Keratinocyte (primary cell): ENCODE measurements around the gene TNNI3. TPM values are rescaled to one million over a fixed set of nuclear protein-coding genes. Genes with fewer than 3 reads are reported as not detected.

Experiments used
- DNase-seq: peaks from one replicate; pipeline ENCODE4 v3.0.0-alpha.2; 2011; ENCODE audit warnings: low read depth, missing footprints, low spot score
- FAIRE-seq: peaks from 2 replicates; lab custom pipeline; 2011; peaks lifted over from hg19 to GRCh38; lab: Jason Lieb, UNC
- H2AFZ ChIP-seq: 2 replicates; pipeline ENCODE4 v1.6.0; 2012; ENCODE audit warnings: low read length, control low read depth, inconsistent platforms; ENCODE audit not compliant: control insufficient read depth
- H3K27ac ChIP-seq: 2 replicates; pipeline ENCODE4 v1.5.1; 2011; ENCODE audit warnings: low read length; ENCODE audit not compliant: control insufficient read depth, insufficient read depth
- H3K27me3 ChIP-seq: 3 replicates; pipeline ENCODE4 v1.6.0; 2011; ENCODE audit warnings: low read length; ENCODE audit not compliant: control insufficient read depth, insufficient read depth; ENCODE audit errors: extremely low read depth
- H3K36me3 ChIP-seq, 2 experiments: 2 replicates in 1 of 2; 3 replicates in 1 of 2; pipeline ENCODE4 v1.5.1; 2011; ENCODE audit warnings: low read length in 2 of 2, mild to moderate bottlenecking in 1 of 2; ENCODE audit not compliant: control insufficient read depth in 2 of 2, insufficient read depth in 2 of 2; ENCODE audit errors: extremely low read depth in 1 of 2
- H3K4me1 ChIP-seq: 3 replicates; pipeline ENCODE4 v1.5.1; 2011; ENCODE audit warnings: low read length; ENCODE audit not compliant: control insufficient read depth, insufficient read depth; ENCODE audit errors: extremely low read depth
- H3K4me2 ChIP-seq: 3 replicates; pipeline ENCODE4 v1.6.0; 2011; ENCODE audit warnings: low read depth, low read length; ENCODE audit not compliant: control insufficient read depth, insufficient read depth; ENCODE audit errors: extremely low read depth
- H3K4me3 ChIP-seq, 3 experiments: fragments of 200-600 bp in 1 of 3; sonication (generic) in 1 of 3; 2 replicates in 2 of 3; 3 replicates in 1 of 3; pipeline ENCODE4 v1.5.1; 2011 to 2016; ENCODE audit warnings: low read length in 3 of 3, mild to moderate bottlenecking in 3 of 3, control low read depth in 2 of 3, inconsistent platforms in 1 of 3, low read depth in 1 of 3, mixed read lengths in 1 of 3, mixed run types in 1 of 3, moderate library complexity in 1 of 3; ENCODE audit not compliant: control insufficient read depth in 2 of 3, insufficient read depth in 2 of 3; ENCODE audit errors: extremely low read depth in 1 of 3
- H3K79me2 ChIP-seq: 2 replicates; pipeline ENCODE4 v1.6.0; 2012; ENCODE audit warnings: low read length; ENCODE audit not compliant: control insufficient read depth, insufficient read depth
- H3K9ac ChIP-seq: 3 replicates; pipeline ENCODE4 v1.6.0; 2011; ENCODE audit warnings: low read length; ENCODE audit not compliant: control insufficient read depth, insufficient read depth; ENCODE audit errors: extremely low read depth
- H3K9me1 ChIP-seq: 3 replicates; pipeline ENCODE4 v1.6.0; 2011; ENCODE audit warnings: low read length; ENCODE audit not compliant: control insufficient read depth, insufficient read depth; ENCODE audit errors: extremely low read depth
- H3K9me3 ChIP-seq: 2 replicates; pipeline ENCODE4 v1.5.1; 2012; ENCODE audit warnings: low read depth, low read length; ENCODE audit not compliant: control insufficient read depth
- H4K20me1 ChIP-seq: 3 replicates; pipeline ENCODE4 v1.6.0; 2011; ENCODE audit warnings: low read length; ENCODE audit not compliant: control insufficient read depth, insufficient read depth; ENCODE audit errors: extremely low read depth
- EZH2 ChIP-seq: IDR thresholded peaks from one replicate; pipeline ENCODE4 v1.6.1; 2012; ENCODE audit warnings: inconsistent platforms, mild to moderate bottlenecking, low read length, moderate library complexity
- dilution Hi-C: fragments of 300-500 bp; cut with MboI; formaldehyde crosslinking; loops from one replicate; pipeline ENCODE4 v1.7.0; 2020; ENCODE audit warnings: low sequenced_read_pairs; ENCODE audit not compliant: extremely low pct_ligation_motif_present
- polyA plus RNA-seq, 5 experiments: library from polyadenylated mRNA; depleted of rRNA in 3 of 5; stranded (reverse) in 3 of 5; stranded (forward) in 1 of 5; unstranded in 1 of 5; fragments of >200 nt; gene quantifications; 1 replicate in 1 of 5; 2 replicates in 3 of 5; 3 replicates in 1 of 5; pipeline versions ENCODE4 v1.2.1 to v1.2.3, GENCODE V29; 2011 to 2012; ENCODE audit warnings: missing spikeins in 2 of 5, low read depth in 1 of 5, low replicate concordance in 1 of 5
- TF ChIP-seq, protein P1 (sequence below), 3 experiments: IDR thresholded peaks in 1 of 3; conservative IDR thresholded peaks in 1 of 3; optimal IDR thresholded peaks in 1 of 3; 2 replicates in 2 of 3; 3 replicates in 1 of 3; pipeline versions ENCODE3 to v1.5.1; 2011; ENCODE audit warnings: low read length in 3 of 3, mild to moderate bottlenecking in 3 of 3, moderate library complexity in 2 of 3, control low read depth in 1 of 3, inconsistent platforms in 1 of 3; ENCODE audit not compliant: insufficient read depth in 2 of 3; ENCODE audit errors: extremely low read depth in 1 of 3

TNNI3 gene
- polyA plus RNA-seq, 1 donor (not counting 4 experiments of a cell fraction or from before 2014, with no cell fraction given): 4.1 TPM

DNA sequence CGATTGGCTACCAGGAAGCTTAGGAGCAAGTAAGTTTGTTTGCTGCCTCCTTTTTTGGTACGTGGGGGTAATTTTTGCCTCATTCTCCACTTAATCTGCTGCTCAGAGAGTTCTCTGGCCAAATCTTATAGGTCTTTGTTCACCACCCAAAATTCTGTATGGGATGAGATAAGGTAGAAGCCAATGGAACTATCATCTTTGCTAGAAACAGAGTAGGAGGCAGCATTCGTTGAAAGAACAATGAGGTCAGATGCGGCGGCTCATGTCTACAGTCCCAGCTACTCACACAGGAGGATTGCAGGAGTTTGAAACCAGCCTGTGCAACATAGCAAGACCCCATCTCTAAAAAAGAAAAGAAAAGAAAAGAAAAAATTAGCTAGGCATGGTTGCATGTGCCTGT, 13.9 kb upstream of the TNNI3 start:
- Histone ChIP-seq H4K20me1 (no peaks in the 10 kb centered on the region), H3K9me3 (no peaks in the 10 kb centered on the region), H3K4me1 (peaks cover 10% of the 10 kb centered on the region), H3K4me2 (no peak overlapping the region), H3K9me1 (no peaks in the 10 kb centered on the region), H3K79me2 (no peaks in the 10 kb centered on the region), H3K27me3 (no peaks in the 10 kb centered on the region), H3K9ac (no peak overlapping the region), H2AFZ (no peak overlapping the region), H3K36me3 (peaks cover 0 to 2% of the 10 kb centered on the region in 2 experiments), H3K4me3 (no peak overlapping the region), H3K27ac (no peak overlapping the region)
- dilution Hi-C loops: no loop called here
- TF ChIP-seq, protein P1, sequence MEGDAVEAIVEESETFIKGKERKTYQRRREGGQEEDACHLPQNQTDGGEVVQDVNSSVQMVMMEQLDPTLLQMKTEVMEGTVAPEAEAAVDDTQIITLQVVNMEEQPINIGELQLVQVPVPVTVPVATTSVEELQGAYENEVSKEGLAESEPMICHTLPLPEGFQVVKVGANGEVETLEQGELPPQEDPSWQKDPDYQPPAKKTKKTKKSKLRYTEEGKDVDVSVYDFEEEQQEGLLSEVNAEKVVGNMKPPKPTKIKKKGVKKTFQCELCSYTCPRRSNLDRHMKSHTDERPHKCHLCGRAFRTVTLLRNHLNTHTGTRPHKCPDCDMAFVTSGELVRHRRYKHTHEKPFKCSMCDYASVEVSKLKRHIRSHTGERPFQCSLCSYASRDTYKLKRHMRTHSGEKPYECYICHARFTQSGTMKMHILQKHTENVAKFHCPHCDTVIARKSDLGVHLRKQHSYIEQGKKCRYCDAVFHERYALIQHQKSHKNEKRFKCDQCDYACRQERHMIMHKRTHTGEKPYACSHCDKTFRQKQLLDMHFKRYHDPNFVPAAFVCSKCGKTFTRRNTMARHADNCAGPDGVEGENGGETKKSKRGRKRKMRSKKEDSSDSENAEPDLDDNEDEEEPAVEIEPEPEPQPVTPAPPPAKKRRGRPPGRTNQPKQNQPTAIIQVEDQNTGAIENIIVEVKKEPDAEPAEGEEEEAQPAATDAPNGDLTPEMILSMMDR (optimal IDR thresholded peaks at IDR 0.05 in 1 of 3, IDR thresholded peaks at IDR 0.05 in 1 of 3, conservative IDR thresholded peaks at IDR 0.05 in 1 of 3; ENCODE audit: extremely low read depth in 1 of 3, insufficient read depth in 2 of 3, low read length in 3 of 3): no peak
- DNase-seq (no peak), FAIRE-seq (no peak)

DNA sequence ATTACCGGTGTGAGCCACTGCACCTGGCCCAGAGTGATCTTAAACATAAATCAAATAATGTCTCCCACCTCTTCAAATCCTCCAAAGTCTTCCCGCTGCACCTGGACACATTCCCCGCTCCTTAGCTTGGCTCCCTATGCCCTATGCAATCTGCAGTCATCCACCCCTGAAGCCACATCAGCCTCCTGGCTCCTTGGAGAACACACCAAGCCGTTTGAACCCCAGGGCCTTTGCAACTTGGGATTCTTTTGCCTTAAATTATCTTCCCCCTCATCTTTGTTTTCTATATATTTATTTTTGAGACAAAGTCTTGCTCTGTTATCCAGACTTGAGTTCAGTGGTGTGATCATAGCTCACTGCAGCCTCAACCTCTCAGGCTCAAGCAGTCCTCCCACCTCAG, 11.6 kb upstream of the TNNI3 start:
- Histone ChIP-seq H3K4me1 (peaks cover 10% of the 10 kb centered on the region), H3K27me3 (no peaks in the 10 kb centered on the region), H4K20me1 (no peaks in the 10 kb centered on the region), H3K9ac (no peak overlapping the region), H3K79me2 (no peaks in the 10 kb centered on the region), H2AFZ (no peak overlapping the region), H3K9me1 (no peaks in the 10 kb centered on the region), H3K27ac (no peak overlapping the region), H3K4me2 (no peak overlapping the region), H3K36me3 (no peaks in the 10 kb centered on the region), H3K9me3 (no peaks in the 10 kb centered on the region), H3K4me3 (no peak overlapping the region)
- FAIRE-seq: no peak
- no peak for TF ChIP-seq EZH2
- TF ChIP-seq, protein P1 (optimal IDR thresholded peaks at IDR 0.05 in 1 of 3, IDR thresholded peaks at IDR 0.05 in 1 of 3, conservative IDR thresholded peaks at IDR 0.05 in 1 of 3; ENCODE audit: extremely low read depth in 1 of 3, insufficient read depth in 2 of 3, low read length in 3 of 3): no peak
- DNase-seq: no peak
- dilution Hi-C loops: no loop called here
